ENCODE results near the gene LBHD2. TPM values are rescaled to one million over a fixed set of nuclear protein-coding genes. Genes with fewer than 3 reads are reported as not detected.
"Not testable (repeated sequence)": the region's sequence is repeated elsewhere in the genome, so short reads cannot be mapped to it uniquely, and the experiment has no call there.

The LBHD2 gene
- total RNA-seq, 3 donors from 2014 or later = not detected

- intact Hi-C loops (cut with DNase I, micrococcal nuclease) = no loop called here
- Histone ChIP-seq H3K4me3 (no peak overlapping the region), H3K9me3 (no peaks in the 10 kb centered on the region), H3K4me1 (ENCODE audit: low read depth) (peaks cover 19% of the 10 kb centered on the region), H3K36me3 (ENCODE audit: low read depth) (no peaks in the 10 kb centered on the region)
- DNase-seq (no peak), ATAC-seq (no peak)
- TF ChIP-seq CTCF (IDR thresholded peaks at IDR 0.05) = no peak
Observed at GRCh38 chr14:103115845-103116572, 32.0 kb downstream of the LBHD2 start.

- H3K9me3 ChIP-seq = no peaks in the 10 kb centered on the region
- no peaks in the 10 kb centered on the region for H3K36me3 ChIP-seq (ENCODE audit: low read depth)
- DNase-seq = no peak
- no peak overlapping the region for H3K4me3 ChIP-seq
- intact Hi-C loops (cut with DNase I, micrococcal nuclease) = no loop called here
- peaks cover 22% of the 10 kb centered on the region for H3K4me1 ChIP-seq (ENCODE audit: low read depth)
- ATAC-seq = no peak
- TF ChIP-seq CTCF (IDR thresholded peaks at IDR 0.05) = no peak
Observed at GRCh38 chr14:103116636-103117035, 32.6 kb downstream of the LBHD2 start.

GRCh38 chr14:103117499-103117898 lies 33.5 kb downstream of the LBHD2 start:
- H3K4me1 ChIP-seq (ENCODE audit: low read depth) = peaks cover 27% of the 10 kb centered on the region
- DNase-seq; H3K4me3 ChIP-seq; intact Hi-C loops (cut with DNase I, micrococcal nuclease); H3K9me3 ChIP-seq; H3K36me3 ChIP-seq (ENCODE audit: low read depth); ATAC-seq: not testable (repeated sequence)

GRCh38 chr14:103118018-103118662 lies 34.1 kb downstream of the LBHD2 start:
- no peaks in the 10 kb centered on the region for H3K36me3 ChIP-seq (ENCODE audit: low read depth)
- no peak overlapping the region for H3K4me3 ChIP-seq
- H3K9me3 ChIP-seq = no peaks in the 10 kb centered on the region
- peaks cover 33% of the 10 kb centered on the region for H3K4me1 ChIP-seq (ENCODE audit: low read depth)
- DNase-seq (peak in 2 of 3 donors; percentile 59 to 68), ATAC-seq (peak; percentile 8)
- intact Hi-C loops (cut with DNase I, micrococcal nuclease) = no loop called here
- no peak for TF ChIP-seq CTCF (IDR thresholded peaks at IDR 0.05)

- no peaks in the 10 kb centered on the region for H3K36me3 ChIP-seq (ENCODE audit: low read depth)
- ATAC-seq = peak; percentile 5
- DNase-seq = peak; percentile 59 to 86 (median 66)
- peaks cover 39% of the 10 kb centered on the region for H3K4me1 ChIP-seq (ENCODE audit: low read depth)
- intact Hi-C loops (cut with DNase I, micrococcal nuclease) = no loop called here
- no peaks in the 10 kb centered on the region for H3K9me3 ChIP-seq
- no peak overlapping the region for H3K4me3 ChIP-seq
- TF ChIP-seq CTCF (IDR thresholded peaks at IDR 0.05) = no peak
Observed at GRCh38 chr14:103118663-103119404, 34.8 kb downstream of the LBHD2 start.

- H3K9me3 ChIP-seq; H3K36me3 ChIP-seq (ENCODE audit: low read depth); H3K4me3 ChIP-seq; ATAC-seq; intact Hi-C loops (cut with DNase I, micrococcal nuclease): not testable (repeated sequence)
- DNase-seq = peak in 1 of 3 donors; percentile 11
- H3K4me1 ChIP-seq (ENCODE audit: low read depth) = peaks cover 41% of the 10 kb centered on the region
Observed at GRCh38 chr14:103119527-103119926, 35.5 kb downstream of the LBHD2 start.
